HEK293 (cell line): ENCODE results near the gene IRX4.

ENCODE experiments used
- BCL11A ChIP-seq: fragments of 450-650 bp; formaldehyde crosslinking; IDR thresholded peaks from 2 replicates; pipeline ENCODE4 v1.5.1; 2016; ENCODE audit warnings: low read depth, missing biosample characterization, missing genetic modification characterization
- MZF1 ChIP-seq: fragments of 450-650 bp; formaldehyde crosslinking; IDR thresholded peaks from 2 replicates; pipeline ENCODE4 v1.5.1; 2017; ENCODE audit warnings: missing biosample characterization, missing genetic modification characterization, borderline replicate concordance
- ZBTB44 ChIP-seq: fragments of 450-650 bp; IDR thresholded peaks from 2 replicates; pipeline ENCODE4 v1.5.1; 2018; ENCODE audit warnings: missing biosample characterization, mild to moderate bottlenecking, missing genetic modification characterization
- ZNF223 ChIP-seq: fragments of 450-650 bp; formaldehyde crosslinking; IDR thresholded peaks from 2 replicates; pipeline ENCODE4 v1.5.1; 2016; ENCODE audit warnings: missing biosample characterization, missing genetic modification characterization
- ZNF580 ChIP-seq: fragments of 450-650 bp; formaldehyde crosslinking; IDR thresholded peaks from 2 replicates; pipeline ENCODE4 v1.5.1; 2016; ENCODE audit warnings: missing biosample characterization, missing genetic modification characterization
- ZNF830 ChIP-seq: fragments of 450-650 bp; IDR thresholded peaks from 2 replicates; pipeline ENCODE4 v1.5.0; 2018; ENCODE audit warnings: missing biosample characterization, missing genetic modification characterization, low read depth, mild to moderate bottlenecking, moderate library complexity
- TF ChIP-seq, protein P1 (sequence below): fragments of 450-650 bp; formaldehyde crosslinking; IDR thresholded peaks from 2 replicates; pipeline ENCODE4 v1.5.1; 2016; ENCODE audit warnings: missing biosample characterization, missing genetic modification characterization

- no peak for TF ChIP-seq ZNF830 (tag by site-specific recombination)
- no peak for TF ChIP-seq ZBTB44
- TF ChIP-seq, protein P1, sequence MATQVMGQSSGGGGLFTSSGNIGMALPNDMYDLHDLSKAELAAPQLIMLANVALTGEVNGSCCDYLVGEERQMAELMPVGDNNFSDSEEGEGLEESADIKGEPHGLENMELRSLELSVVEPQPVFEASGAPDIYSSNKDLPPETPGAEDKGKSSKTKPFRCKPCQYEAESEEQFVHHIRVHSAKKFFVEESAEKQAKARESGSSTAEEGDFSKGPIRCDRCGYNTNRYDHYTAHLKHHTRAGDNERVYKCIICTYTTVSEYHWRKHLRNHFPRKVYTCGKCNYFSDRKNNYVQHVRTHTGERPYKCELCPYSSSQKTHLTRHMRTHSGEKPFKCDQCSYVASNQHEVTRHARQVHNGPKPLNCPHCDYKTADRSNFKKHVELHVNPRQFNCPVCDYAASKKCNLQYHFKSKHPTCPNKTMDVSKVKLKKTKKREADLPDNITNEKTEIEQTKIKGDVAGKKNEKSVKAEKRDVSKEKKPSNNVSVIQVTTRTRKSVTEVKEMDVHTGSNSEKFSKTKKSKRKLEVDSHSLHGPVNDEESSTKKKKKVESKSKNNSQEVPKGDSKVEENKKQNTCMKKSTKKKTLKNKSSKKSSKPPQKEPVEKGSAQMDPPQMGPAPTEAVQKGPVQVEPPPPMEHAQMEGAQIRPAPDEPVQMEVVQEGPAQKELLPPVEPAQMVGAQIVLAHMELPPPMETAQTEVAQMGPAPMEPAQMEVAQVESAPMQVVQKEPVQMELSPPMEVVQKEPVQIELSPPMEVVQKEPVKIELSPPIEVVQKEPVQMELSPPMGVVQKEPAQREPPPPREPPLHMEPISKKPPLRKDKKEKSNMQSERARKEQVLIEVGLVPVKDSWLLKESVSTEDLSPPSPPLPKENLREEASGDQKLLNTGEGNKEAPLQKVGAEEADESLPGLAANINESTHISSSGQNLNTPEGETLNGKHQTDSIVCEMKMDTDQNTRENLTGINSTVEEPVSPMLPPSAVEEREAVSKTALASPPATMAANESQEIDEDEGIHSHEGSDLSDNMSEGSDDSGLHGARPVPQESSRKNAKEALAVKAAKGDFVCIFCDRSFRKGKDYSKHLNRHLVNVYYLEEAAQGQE = no peak
- TF ChIP-seq ZNF223 = no peak
- TF ChIP-seq MZF1 (tag by site-specific recombination) = no peak
- TF ChIP-seq ZNF580 = no peak
- no peak for TF ChIP-seq BCL11A (tag by site-specific recombination)
Observed at GRCh38 chr5:1919750-1920149, 37.0 kb upstream of the IRX4 start.
